Fibroblast of lung (primary cell): ENCODE data around the gene CRACDL. TPM values are rescaled to one million over a fixed set of nuclear protein-coding genes. Genes with fewer than 3 reads are reported as not detected.

Experiments used
- DNase-seq, 2 donors: peaks; one replicate each; pipeline versions ENCODE4 v3.0.0 to v3.0.0-alpha.2; 2010; ENCODE audit warnings: low read depth in 2 of 2
- H2AFZ ChIP-seq: 2 replicates; pipeline ENCODE4 v1.5.1; 2012; ENCODE audit warnings: low read length, control low read depth, inconsistent platforms
- H3K27ac ChIP-seq: 2 replicates; pipeline ENCODE4 v1.5.1; 2011; ENCODE audit warnings: low read length, control low read depth; ENCODE audit not compliant: insufficient read depth
- H3K27me3 ChIP-seq: 2 replicates; pipeline ENCODE4 v1.5.1; 2011; ENCODE audit warnings: mild to moderate bottlenecking, low read length; ENCODE audit not compliant: control insufficient read depth, insufficient read depth
- H3K36me3 ChIP-seq: 2 replicates; pipeline ENCODE4 v1.5.1; 2011; ENCODE audit warnings: low read length; ENCODE audit not compliant: control insufficient read depth, insufficient read depth
- H3K4me1 ChIP-seq: 2 replicates; pipeline ENCODE4 v1.5.1; 2011; ENCODE audit warnings: low read length; ENCODE audit not compliant: control insufficient read depth, insufficient read depth; ENCODE audit errors: extremely low read depth
- H3K4me2 ChIP-seq: 2 replicates; pipeline ENCODE4 v1.5.1; 2011; ENCODE audit warnings: low read length, control low read depth; ENCODE audit not compliant: insufficient read depth; ENCODE audit errors: extremely low read depth
- H3K4me3 ChIP-seq, 4 experiments: fragments of 200-600 bp in 1 of 4; sonication (generic) in 1 of 4; replicated peaks in 1 of 4; 2 replicates each; pipeline ENCODE4 v1.5.1; 2011 to 2016; ENCODE audit warnings: low read length in 4 of 4, low read depth in 3 of 4, mild to moderate bottlenecking in 3 of 4, control low read depth in 2 of 4, inconsistent platforms in 1 of 4, mixed read lengths in 1 of 4; ENCODE audit not compliant: insufficient read depth in 1 of 4; ENCODE audit errors: control extremely low read depth in 1 of 4
- H3K79me2 ChIP-seq: 2 replicates; pipeline ENCODE4 v1.5.1; 2012; ENCODE audit warnings: mild to moderate bottlenecking, low read length, inconsistent platforms; ENCODE audit not compliant: control insufficient read depth, insufficient read depth
- H3K9ac ChIP-seq: 2 replicates; pipeline ENCODE4 v1.5.1; 2011; ENCODE audit warnings: mild to moderate bottlenecking, low read length, control low read depth; ENCODE audit not compliant: insufficient read depth
- H3K9me3 ChIP-seq: 2 replicates; pipeline ENCODE4 v1.5.1; 2012; ENCODE audit warnings: low read depth, low read length; ENCODE audit not compliant: control insufficient read depth, insufficient read depth
- H4K20me1 ChIP-seq: 2 replicates; pipeline ENCODE4 v1.5.1; 2011; ENCODE audit warnings: low read length; ENCODE audit not compliant: control insufficient read depth, insufficient read depth; ENCODE audit errors: extremely low read depth
- EZH2 ChIP-seq: IDR thresholded peaks from 2 replicates; pipeline ENCODE4 v1.5.1; 2012; ENCODE audit warnings: low read length, control low read depth, mild to moderate bottlenecking; ENCODE audit errors: missing control alignments
- polyA plus RNA-seq, 2 donors: library from polyadenylated mRNA; depleted of rRNA in 1 of 2; stranded (reverse) in 1 of 2; unstranded in 1 of 2; fragments of >200 nt; gene quantifications; 2 replicates each; pipeline ENCODE4 v1.2.1, GENCODE V29; 2011 to 2012; ENCODE audit warnings: missing spikeins in 1 of 2
- total RNA-seq: library from RNA; depleted of rRNA; stranded (reverse); fragments of >200 nt; gene quantifications from 2 replicates; pipeline ENCODE4 v1.2.1, GENCODE V29; 2014
- TF ChIP-seq, protein P1 (sequence below), 2 donors: IDR thresholded peaks in 1 of 2; conservative IDR thresholded peaks in 1 of 2; 1 replicate in 1 of 2; 2 replicates in 1 of 2; pipeline ENCODE4 v1.5.1; 2011 to 2012; ENCODE audit warnings: low read length in 2 of 2, control low read depth in 1 of 2, inconsistent platforms in 1 of 2, low read depth in 1 of 2, mild to moderate bottlenecking in 1 of 2

The CRACDL gene
- total and polyA plus RNA-seq, 2 donors (not counting 1 experiment from before 2014, with no cell fraction given) = not detected

DNA sequence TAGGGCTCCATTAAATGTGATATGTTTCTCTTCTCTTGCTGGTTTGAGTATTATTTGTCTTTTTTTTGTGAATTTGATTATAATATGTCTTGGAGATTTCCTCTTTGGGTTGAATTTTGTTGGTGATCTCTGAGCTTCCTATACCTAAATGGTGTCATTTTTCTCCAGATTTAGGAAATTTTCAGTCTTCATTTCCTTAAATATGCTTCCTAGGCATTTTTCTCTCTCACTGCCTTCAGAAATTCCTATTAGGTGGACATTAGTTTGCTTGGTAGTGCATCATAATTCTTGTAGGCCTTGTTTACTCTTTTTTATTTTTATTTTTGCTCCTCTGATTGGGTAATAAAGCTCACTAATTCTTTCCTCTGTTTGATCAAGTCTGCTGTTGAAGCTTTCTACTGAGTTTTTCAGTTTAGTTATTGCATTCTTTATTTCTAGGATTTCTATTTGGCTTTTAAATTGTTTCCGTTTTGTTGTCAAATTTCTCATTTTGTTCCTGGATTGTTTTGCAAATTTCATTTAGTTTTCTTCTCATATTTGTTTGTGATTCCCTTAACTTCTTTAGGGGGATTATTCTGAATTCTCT lies 36.6 kb upstream of the CRACDL start:
- no peak for TF ChIP-seq EZH2
- TF ChIP-seq, protein P1, sequence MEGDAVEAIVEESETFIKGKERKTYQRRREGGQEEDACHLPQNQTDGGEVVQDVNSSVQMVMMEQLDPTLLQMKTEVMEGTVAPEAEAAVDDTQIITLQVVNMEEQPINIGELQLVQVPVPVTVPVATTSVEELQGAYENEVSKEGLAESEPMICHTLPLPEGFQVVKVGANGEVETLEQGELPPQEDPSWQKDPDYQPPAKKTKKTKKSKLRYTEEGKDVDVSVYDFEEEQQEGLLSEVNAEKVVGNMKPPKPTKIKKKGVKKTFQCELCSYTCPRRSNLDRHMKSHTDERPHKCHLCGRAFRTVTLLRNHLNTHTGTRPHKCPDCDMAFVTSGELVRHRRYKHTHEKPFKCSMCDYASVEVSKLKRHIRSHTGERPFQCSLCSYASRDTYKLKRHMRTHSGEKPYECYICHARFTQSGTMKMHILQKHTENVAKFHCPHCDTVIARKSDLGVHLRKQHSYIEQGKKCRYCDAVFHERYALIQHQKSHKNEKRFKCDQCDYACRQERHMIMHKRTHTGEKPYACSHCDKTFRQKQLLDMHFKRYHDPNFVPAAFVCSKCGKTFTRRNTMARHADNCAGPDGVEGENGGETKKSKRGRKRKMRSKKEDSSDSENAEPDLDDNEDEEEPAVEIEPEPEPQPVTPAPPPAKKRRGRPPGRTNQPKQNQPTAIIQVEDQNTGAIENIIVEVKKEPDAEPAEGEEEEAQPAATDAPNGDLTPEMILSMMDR (conservative IDR thresholded peaks at IDR 0.05 in 1 of 2, IDR thresholded peaks at IDR 0.05 in 1 of 2; ENCODE audit: low read depth in 1 of 2, low read length in 2 of 2) = no peak
- Histone ChIP-seq H3K9ac (no peak overlapping the region), H2AFZ (no peak overlapping the region), H3K36me3 (no peaks in the 10 kb centered on the region), H4K20me1 (no peaks in the 10 kb centered on the region), H3K27ac (no peak overlapping the region), H3K4me2 (no peak overlapping the region), H3K9me3 (no peaks in the 10 kb centered on the region), H3K27me3 (no peaks in the 10 kb centered on the region), H3K79me2 (no peaks in the 10 kb centered on the region), H3K4me1 (no peaks in the 10 kb centered on the region), H3K4me3 (no peak overlapping the region)
- DNase-seq = no peak

- H3K27ac ChIP-seq = no peak overlapping the region
- TF ChIP-seq EZH2 = no peak
- TF ChIP-seq, protein P1 (conservative IDR thresholded peaks at IDR 0.05 in 1 of 2, IDR thresholded peaks at IDR 0.05 in 1 of 2; ENCODE audit: low read depth in 1 of 2, low read length in 2 of 2) = no peak
- no peak overlapping the region for H2AFZ ChIP-seq
- H3K4me2 ChIP-seq = no peak overlapping the region
- DNase-seq = no peak
- no peaks in the 10 kb centered on the region for H3K27me3 ChIP-seq
- H3K4me1 ChIP-seq = no peaks in the 10 kb centered on the region
- no peak overlapping the region for H3K4me3 ChIP-seq
- H3K36me3 ChIP-seq = no peaks in the 10 kb centered on the region
- no peaks in the 10 kb centered on the region for H3K79me2 ChIP-seq
- H4K20me1 ChIP-seq = no peaks in the 10 kb centered on the region
- no peaks in the 10 kb centered on the region for H3K9me3 ChIP-seq
- H3K9ac ChIP-seq = no peak overlapping the region
These were observed 23.9 kb upstream of the CRACDL start for GRCh38 chr2:98959810-98960507.

DNA sequence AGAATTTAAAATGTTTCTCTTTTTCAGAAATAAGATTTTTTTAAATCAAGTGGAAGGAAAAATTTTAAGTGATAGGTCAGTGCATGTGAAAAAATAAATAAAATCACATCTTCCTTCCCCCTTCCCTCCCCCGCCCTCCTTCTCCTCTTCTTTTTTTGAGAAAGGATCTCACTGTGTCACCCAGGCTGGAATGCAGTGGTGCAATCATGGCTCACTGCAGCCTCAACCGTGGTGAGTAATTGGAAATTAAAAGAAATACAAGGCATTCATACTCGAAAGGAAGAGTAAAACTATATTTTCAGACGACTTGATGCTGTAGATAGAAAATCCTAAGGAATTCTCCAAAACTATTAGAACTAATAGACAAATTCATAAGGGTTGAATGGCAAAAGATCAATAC lies 16.9 kb upstream of the CRACDL start:
- H3K79me2 ChIP-seq = no peaks in the 10 kb centered on the region

More for the DNA sequence above, 16.9 kb upstream of the CRACDL start:
- Histone ChIP-seq H3K4me1 (no peaks in the 10 kb centered on the region), H2AFZ (no peak overlapping the region), H3K9ac (no peak overlapping the region), H3K9me3 (no peaks in the 10 kb centered on the region), H3K4me2 (no peak overlapping the region), H3K4me3 (no peak overlapping the region), H4K20me1 (no peaks in the 10 kb centered on the region), H3K36me3 (no peaks in the 10 kb centered on the region), H3K27me3 (no peaks in the 10 kb centered on the region), H3K27ac (no peak overlapping the region)
- peak in 1 of 2 donors; percentile 11 for DNase-seq
- TF ChIP-seq, protein P1 (conservative IDR thresholded peaks at IDR 0.05 in 1 of 2, IDR thresholded peaks at IDR 0.05 in 1 of 2; ENCODE audit: low read depth in 1 of 2, low read length in 2 of 2) = no peak
- no peak for TF ChIP-seq EZH2
